GM23338 (cell line): ENCODE data around the gene CENPS.
"Not testable (repeated sequence)": the region's sequence is repeated elsewhere in the genome, so short reads cannot be mapped to it uniquely, and the experiment has no call there.

Source experiments
- CREB1 ChIP-seq: fragments of 250-450 bp; sonication (Bioruptor Pico); IDR thresholded peaks from 2 replicates; pipeline ENCODE4 v1.5.0; 2020; ENCODE audit warnings: low read depth, mild to moderate bottlenecking, moderate library complexity
- ETS1 ChIP-seq: IDR thresholded peaks from 2 replicates; pipeline ENCODE4 v1.6.1; 2016; ENCODE audit warnings: antibody characterized with exemption
- EZH2 ChIP-seq: fragments of 200-600 bp; sonication (generic); IDR thresholded peaks from one replicate; pipeline ENCODE4 v1.8.0; 2017; ENCODE audit warnings: antibody characterized with exemption, mild to moderate bottlenecking, low read depth; ENCODE audit not compliant: unreplicated experiment
- EZH2phosphoT487 ChIP-seq: fragments of 200-600 bp; sonication (generic); IDR thresholded peaks from one replicate; pipeline ENCODE4 v1.8.1; 2018; ENCODE audit warnings: antibody characterized with exemption; ENCODE audit not compliant: unreplicated experiment
- TF ChIP-seq, protein P1 (sequence below), 2 experiments: fragments of 200-600 bp in 1 of 2; sonication (generic) in 1 of 2; conservative IDR thresholded peaks; 2 replicates each; pipeline versions ENCODE4 v1.5.1 to v1.6.1; 2016 to 2017; ENCODE audit warnings: antibody characterized with exemption in 2 of 2, low read depth in 2 of 2, mild to moderate bottlenecking in 2 of 2, moderate library complexity in 1 of 2
- TF ChIP-seq, protein P2 (sequence below): IDR thresholded peaks from one replicate; pipeline ENCODE4 v1.6.1; 2018; ENCODE audit warnings: antibody characterized with exemption; ENCODE audit not compliant: unreplicated experiment

GRCh38 chr1:10426535-10426848 lies 3.7 kb upstream of the CENPS start:
- TF ChIP-seq, protein P1, sequence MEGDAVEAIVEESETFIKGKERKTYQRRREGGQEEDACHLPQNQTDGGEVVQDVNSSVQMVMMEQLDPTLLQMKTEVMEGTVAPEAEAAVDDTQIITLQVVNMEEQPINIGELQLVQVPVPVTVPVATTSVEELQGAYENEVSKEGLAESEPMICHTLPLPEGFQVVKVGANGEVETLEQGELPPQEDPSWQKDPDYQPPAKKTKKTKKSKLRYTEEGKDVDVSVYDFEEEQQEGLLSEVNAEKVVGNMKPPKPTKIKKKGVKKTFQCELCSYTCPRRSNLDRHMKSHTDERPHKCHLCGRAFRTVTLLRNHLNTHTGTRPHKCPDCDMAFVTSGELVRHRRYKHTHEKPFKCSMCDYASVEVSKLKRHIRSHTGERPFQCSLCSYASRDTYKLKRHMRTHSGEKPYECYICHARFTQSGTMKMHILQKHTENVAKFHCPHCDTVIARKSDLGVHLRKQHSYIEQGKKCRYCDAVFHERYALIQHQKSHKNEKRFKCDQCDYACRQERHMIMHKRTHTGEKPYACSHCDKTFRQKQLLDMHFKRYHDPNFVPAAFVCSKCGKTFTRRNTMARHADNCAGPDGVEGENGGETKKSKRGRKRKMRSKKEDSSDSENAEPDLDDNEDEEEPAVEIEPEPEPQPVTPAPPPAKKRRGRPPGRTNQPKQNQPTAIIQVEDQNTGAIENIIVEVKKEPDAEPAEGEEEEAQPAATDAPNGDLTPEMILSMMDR (conservative IDR thresholded peaks at IDR 0.05; ENCODE audit: low read depth in 2 of 2), result not testable (repeated sequence)
- not testable (repeated sequence) for TF ChIP-seq EZH2, EZH2phosphoT487, ETS1, CREB1
- TF ChIP-seq, protein P2, sequence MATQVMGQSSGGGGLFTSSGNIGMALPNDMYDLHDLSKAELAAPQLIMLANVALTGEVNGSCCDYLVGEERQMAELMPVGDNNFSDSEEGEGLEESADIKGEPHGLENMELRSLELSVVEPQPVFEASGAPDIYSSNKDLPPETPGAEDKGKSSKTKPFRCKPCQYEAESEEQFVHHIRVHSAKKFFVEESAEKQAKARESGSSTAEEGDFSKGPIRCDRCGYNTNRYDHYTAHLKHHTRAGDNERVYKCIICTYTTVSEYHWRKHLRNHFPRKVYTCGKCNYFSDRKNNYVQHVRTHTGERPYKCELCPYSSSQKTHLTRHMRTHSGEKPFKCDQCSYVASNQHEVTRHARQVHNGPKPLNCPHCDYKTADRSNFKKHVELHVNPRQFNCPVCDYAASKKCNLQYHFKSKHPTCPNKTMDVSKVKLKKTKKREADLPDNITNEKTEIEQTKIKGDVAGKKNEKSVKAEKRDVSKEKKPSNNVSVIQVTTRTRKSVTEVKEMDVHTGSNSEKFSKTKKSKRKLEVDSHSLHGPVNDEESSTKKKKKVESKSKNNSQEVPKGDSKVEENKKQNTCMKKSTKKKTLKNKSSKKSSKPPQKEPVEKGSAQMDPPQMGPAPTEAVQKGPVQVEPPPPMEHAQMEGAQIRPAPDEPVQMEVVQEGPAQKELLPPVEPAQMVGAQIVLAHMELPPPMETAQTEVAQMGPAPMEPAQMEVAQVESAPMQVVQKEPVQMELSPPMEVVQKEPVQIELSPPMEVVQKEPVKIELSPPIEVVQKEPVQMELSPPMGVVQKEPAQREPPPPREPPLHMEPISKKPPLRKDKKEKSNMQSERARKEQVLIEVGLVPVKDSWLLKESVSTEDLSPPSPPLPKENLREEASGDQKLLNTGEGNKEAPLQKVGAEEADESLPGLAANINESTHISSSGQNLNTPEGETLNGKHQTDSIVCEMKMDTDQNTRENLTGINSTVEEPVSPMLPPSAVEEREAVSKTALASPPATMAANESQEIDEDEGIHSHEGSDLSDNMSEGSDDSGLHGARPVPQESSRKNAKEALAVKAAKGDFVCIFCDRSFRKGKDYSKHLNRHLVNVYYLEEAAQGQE, result not testable (repeated sequence)
